ENCODE data around the gene ACOT13.
"Not testable (repeated sequence)": the region's sequence is repeated elsewhere in the genome, so short reads cannot be mapped to it uniquely, and the experiment has no call there.

Gene ACOT13

GRCh38 chr6:24666641-24667377 is at the start of gene ACOT13, which contains the start of gene TDP2:
TSS of gene ACOT13 (plus strand) at chr6:24667077. CDS start at chr6:24667264, 187 bp downstream.
TSS of gene TDP2 (minus strand) at chr6:24666899. CDS start at chr6:24666862, 37 bp downstream.
- FAIRE-seq, result no peak

DNA sequence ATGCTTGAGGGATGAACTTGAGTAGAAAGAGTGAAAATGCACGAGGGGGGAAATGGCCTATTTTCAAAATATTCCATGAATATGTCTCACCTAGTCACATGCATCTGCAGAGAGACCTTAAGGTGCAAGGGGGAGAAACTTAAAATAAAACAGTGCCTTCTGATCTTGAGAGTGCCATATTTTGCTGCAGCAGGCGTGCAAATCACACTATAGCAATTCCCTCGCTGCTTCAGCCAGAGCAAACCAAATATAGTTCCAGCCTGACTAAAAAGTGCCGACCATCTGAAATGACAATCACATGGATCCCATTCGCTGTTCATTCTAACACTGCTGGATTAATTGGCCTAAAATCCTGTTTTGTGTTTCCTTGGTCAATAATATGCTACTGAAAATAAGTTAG is 47.2 kb upstream of the ACOT13 start:
- FAIRE-seq, result no peak

- no peak for FAIRE-seq
Observed at GRCh38 chr6:24620637-24621036, 46.2 kb upstream of the ACOT13 start.

DNA sequence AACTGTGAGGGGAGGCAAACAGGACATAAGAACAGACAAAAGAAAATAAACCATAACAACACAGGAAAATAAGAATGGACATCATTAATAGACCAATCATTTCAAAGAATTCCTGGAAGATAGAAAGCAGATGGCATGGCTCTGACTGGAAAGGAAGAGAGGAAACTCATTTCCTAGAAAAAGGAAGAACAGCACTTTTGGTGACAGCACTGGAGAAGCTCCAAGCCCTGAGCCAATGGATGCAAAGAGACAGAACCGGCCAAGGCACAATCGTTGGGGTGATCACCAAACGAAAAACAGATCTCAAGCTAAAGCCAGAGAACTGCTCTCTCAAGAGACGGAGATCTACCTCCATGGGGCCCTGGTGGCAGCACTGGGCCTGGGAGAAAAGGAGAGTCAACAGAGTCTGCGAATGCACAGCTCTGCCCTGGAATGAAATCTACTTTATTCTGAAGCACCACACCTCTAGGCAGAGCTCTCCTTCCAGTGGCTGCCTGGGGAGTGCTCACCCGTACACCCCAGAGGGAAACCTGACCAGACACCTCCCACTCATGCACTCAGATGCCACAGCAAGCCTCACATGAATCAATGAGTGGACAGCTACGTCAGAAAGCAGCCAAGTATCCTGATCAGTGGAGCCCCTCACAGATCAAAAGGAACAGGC is 45.1 kb upstream of the ACOT13 start:
- no peak for FAIRE-seq

DNA sequence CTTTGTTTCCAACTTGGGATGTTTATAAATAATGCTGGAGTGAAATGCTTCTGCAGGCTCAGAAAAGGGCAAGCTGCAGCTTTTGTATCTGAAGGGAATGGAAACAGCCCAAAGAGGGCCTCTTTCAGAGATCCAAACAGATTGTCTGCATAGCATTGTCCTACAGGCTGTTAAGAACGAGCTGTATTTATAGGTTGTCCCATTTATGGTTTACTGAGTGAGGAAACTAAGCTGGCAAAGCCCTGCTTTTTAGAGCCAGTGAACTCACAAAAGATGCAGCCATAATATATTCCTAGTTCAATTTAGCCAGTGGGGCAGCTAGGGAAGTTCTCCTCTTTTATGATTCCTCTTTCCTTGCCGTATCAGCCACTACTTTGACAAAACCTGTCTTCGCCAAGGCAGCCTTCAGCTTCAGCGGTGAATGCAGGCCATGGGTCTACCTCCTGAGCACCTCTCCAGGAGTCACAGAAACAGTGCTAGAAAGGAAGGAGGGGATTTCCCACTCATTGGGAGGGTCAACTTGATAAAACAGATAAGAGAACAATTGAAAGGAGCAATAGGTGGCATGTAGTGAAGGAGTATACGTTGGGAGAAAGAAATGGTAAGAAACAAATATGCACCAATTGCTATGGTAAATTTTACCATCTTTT is 35.9 kb upstream of the ACOT13 start:
- no peak for FAIRE-seq

GRCh38 chr6:24631671-24632070 is 35.2 kb upstream of the ACOT13 start:
- no peak for FAIRE-seq

DNA sequence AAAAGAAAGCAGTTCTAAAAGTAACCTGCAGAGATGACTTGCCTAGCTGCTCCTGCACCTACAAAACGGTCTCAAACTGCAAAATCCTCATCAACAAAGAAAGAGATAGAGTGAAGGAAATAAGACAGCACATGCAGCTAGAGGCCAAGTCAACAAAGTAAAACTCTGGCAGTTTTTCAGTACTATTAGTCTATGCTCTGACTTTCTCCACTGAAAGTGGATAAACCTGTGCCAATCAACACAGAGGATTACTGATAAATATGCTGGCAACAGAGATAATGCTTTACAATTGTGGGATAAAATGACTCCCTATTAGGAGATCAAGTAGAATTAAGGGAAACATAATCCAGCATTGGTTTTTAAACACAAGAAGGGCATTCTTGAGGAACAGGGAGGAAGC is 34.3 kb upstream of the ACOT13 start:
- no peak for FAIRE-seq

GRCh38 chr6:24636681-24637080 is 30.2 kb upstream of the ACOT13 start:
- no peak for FAIRE-seq

- FAIRE-seq, result no peak
Observed at GRCh38 chr6:24640166-24640565, 26.7 kb upstream of the ACOT13 start.

GRCh38 chr6:24640631-24641030 is 26.2 kb upstream of the ACOT13 start:
- not testable (repeated sequence) for FAIRE-seq

GRCh38 chr6:24642061-24642460 is 24.8 kb upstream of the ACOT13 start:
- FAIRE-seq, result no peak

DNA sequence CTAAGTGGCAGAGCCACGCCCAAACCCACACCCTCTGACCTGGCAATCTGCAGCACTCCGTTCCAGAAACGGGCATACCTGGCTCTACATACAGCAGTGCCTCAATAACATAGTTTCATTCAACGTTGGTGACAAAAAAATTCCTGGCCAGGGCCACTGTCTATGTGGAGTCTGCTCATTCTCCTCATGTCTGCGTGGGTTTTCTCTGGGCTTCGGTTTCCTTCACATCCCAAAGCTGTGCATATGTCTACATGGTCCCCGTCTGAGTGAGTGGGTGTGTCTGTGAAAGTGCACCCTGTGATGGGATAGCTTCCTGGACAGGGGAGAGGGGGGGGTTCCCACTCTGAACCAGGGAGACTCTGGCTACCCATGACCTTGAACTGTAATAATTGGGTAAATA is 23.0 kb upstream of the ACOT13 start:
- no peak for FAIRE-seq

DNA sequence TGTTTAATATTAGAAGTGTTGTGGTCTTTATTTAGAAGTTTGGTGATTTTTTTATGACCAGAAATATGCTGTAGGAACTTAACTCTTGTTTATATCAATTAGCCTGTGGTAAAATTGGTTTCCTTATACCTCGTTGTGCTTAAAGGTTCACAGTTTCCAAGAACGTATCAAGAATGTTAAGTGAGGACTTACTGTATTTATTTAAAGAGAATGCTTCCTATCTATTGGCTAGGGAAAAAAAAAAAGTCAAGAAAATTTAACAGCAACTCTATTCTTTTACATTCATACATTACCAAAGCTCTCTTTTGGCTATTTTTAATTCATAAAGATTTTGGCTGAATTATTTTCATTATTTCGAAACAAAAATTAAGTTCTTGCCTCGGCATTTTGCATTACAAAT is 22.5 kb upstream of the ACOT13 start:
- FAIRE-seq, result no peak

GRCh38 chr6:24646771-24647170 is 20.1 kb upstream of the ACOT13 start:
- FAIRE-seq, result no peak

DNA sequence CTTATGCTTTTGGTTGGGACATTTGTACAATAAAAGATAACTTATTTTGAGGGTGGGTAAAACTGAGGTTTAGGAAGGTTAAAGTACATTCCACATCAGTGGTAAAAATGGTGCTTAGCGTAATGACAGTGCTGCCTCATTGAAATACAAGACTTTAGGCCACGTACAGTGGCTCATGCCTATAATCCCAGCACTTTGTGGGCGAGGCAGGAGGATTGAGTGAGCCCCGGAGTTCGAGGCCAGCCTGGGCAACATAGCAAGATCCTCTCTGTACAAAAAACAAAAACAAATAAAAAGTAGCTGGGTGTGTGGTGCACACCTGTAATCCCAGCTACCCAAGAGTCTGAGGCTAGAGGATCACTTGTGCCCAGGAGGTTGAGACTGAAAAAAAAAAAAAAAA is 18.6 kb upstream of the ACOT13 start:
- no peak for FAIRE-seq

- FAIRE-seq, result no peak
Observed at GRCh38 chr6:24649691-24650090, 17.2 kb upstream of the ACOT13 start.

DNA sequence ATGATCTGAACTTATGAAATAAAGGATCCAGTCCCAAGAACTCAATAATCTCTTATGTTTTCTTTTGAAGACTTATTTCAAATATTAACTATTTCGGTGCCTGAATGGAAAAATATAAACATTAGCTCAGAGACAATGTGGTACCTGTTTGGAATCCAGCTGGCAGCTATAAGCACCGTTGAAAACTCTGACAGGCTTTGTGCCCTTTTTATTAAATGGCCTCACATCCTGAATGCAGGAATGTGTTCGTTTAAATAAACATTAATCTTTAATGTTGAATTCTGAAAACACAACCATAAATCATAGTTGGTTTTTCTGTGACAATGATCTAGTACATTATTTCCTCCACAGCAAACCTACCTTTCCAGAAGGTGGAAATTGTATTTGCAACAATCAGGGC is 16.5 kb upstream of the ACOT13 start:
- no peak for FAIRE-seq

DNA sequence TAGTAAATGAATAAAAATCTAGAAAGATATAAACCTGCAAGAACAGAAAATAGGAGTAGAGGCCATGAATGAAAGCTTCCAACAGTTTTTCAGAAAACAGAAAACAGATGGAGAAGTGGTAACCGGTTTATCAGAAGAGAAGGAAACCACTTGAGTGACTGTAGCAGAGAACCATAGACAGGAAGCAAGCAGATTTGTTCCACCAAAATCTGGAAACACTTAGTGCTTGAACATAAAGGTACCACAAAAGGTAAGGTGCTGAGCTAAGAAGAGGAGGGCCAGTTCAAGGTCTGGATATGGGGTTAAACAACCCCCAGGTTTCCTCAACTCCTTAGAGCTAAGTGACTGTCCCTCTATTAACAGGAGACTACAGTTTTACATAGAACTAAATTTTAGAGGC is 11.7 kb upstream of the ACOT13 start:
- no peak for FAIRE-seq

GRCh38 chr6:24658573-24659560 is 8.0 kb upstream of the ACOT13 start:
- FAIRE-seq, result no peak

DNA sequence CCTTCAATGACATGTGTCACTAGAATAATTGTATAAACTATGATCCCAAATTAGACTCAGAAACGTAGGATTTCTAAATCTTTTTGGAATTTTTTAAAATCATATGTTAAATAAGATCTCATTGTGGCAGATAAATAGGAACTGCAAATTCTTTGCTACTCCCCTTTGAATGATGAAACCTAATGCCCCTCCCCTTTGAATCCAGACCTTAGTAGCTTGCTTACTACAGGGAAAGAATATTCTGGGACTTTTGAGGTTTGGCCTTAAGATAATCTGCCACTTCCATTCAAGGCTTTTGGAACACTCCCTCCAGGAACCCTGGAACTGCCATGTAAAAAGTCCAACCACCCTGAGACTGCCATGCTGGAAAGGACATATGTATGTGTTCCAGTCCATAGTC is 7.3 kb upstream of the ACOT13 start:
- no peak for FAIRE-seq

- no peak for FAIRE-seq
Observed at GRCh38 chr6:24660105-24660504, 6.8 kb upstream of the ACOT13 start.

- not testable (repeated sequence) for FAIRE-seq
Observed at GRCh38 chr6:24661759-24662158, 5.1 kb upstream of the ACOT13 start.

DNA sequence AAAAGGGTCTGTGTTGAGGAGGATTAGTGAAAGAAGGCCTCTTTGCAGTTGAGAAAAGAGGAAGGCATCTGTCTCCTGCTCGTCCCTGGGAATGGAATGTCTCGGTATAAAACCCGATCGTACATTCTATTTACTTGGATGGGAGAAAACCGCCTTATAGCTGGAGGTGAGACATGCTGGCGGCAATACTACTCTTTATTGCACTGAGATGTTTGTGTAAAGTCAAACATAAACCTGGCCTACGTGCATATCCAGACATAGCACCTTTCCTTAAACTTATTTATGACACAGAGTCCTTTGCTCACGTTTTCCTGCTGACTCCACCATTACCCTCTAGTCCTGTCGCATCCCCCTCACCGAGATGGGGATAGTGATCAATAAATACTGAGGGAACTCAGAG is 4.6 kb upstream of the ACOT13 start:
- FAIRE-seq, result no peak

Data from colon (tissue), 2 donors.